RKO (cell line): Measurements from ENCODE around the gene GJD3.
A peak's percentile ranks its signal among the peaks of the same experiment; 100 is the strongest.

Source experiments
- DNase-seq: peaks from one replicate; pipeline ENCODE4 v3.0.0-alpha.2; 2016; ENCODE audit warnings: low spot score

The GJD3 gene

DNA sequence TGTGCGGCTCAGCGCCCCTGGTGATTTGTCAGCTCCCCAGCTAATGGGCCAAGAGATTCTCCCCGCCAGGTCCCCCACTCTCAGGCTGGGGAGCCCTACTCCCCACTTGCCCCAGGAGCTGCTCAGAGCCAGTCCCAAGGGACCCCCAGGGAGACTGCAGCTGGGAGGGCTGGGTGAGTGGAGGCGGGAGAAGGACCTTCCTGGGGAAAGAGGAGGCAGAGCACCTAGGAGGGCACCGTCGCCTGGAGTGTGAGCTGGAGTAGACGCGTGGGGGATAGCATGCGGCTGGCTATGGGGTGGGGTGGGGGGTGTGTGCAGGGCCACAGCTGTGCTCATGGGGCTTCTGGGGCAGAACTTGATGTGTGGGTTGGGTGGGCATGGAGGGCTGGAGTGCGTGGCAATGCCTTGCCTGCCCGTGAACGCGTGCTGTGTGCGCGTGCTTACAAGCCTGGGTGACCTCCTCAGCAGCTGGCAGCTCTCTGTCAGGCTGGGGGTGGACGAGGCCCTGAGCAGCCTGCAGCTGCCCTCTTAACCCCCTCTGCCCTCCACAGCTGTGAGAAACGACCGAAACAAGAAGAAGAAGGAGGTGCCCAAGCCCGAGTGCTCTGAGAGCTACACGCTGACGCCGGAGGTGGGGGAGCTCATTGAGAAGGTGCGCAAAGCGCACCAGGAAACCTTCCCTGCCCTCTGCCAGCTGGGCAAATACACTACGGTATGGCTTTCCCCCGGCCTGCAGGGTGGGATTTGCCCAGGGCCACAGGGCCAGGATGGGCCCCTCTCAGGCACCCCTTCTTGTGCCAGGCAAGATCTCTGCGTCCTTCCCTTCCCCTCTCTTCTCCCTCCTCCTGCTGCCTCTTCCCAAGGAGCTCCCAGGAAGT, 12.9 kb downstream of the GJD3 start:
- DNase-seq = no peak

DNA sequence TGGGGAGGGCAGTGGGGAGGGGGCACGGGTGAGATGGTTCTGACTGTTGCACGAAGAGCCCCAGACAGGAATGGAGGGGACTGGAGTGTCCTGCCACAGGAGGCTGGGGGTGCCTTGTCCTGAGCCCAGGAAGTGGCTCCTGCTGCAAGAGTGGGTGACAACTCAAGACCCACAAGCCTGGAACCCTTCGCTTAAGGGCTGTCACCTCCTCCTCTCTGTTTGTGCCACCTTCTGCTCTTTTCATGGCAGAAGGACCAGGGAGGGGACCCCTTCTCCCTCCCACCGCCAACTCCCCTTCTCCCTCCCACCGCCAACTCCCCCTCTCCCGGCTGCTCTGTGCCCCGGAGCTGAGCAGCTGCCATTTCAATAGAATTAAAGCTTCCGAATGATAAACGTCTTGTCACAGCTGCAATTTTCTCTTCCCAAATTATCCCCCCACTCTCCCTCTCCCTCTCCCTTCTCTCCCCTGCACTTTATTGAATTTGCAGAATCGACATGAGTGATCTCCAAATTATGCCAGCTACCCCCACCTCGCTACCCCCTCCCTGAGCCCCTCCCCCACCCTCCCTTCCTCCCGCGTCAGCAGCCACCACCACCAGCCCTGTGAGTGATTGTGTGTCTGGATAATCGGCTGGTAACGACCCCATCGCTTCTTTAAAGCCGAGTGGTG, 13.7 kb downstream of the GJD3 start:
- no peak for DNase-seq

DNA sequence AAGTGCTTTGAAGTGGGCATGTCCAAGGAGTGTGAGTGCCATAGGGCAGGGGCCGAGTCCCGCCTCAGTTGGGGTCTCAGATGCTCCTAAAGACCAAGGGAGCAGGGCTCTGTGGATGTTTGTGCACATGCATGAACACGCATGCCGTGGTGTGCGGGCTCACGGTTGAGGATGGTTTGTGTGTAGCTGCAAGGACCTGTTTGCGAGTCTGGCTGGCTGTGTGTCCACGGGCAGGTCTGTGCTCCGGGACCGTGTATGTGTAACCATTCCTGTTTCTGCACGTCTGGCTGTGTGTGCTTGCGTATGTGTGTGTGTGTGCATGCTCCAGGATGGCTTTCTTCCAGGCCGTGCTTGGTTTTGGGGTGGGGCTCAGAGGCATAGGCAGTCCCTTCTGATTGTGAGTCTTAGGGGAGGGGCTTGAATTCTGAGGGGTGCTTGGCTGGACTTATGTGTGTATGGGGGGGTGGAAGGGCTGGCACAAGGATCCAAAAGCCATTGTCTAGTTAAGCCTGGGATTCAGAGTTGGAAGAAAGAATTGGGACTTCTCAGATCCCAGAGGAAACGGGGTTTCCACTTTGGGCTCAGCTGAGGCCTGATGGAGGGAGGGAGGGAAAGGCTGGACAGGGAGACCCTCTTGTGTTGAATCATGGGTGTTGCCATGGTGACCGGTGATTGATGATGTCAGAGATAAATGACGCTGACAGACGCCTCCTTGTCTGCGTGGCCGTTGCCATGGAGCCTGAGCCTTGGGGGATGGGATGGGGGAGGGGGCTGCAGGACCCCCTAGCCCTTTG, 14.4 kb downstream of the GJD3 start:
- DNase-seq = no peak

DNA sequence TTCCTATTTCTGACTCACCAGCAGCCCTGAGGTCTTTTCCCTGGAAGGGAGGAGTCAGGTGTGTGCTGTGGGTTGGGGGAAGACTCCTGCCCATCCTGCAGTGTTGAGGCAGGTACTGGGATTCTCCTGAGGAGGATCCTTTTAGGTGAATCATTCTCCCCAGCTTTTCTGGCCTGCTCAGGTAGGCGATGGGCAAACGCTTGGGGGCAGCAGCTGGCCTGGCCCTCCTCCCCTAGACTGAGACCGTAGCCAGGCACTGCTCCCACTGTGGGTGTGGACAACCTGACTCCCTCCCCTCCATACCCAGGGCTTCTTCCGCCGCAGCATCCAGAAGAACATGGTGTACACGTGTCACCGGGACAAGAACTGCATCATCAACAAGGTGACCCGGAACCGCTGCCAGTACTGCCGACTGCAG, 15.1 kb downstream of the GJD3 start:
- DNase-seq = no peak

DNA sequence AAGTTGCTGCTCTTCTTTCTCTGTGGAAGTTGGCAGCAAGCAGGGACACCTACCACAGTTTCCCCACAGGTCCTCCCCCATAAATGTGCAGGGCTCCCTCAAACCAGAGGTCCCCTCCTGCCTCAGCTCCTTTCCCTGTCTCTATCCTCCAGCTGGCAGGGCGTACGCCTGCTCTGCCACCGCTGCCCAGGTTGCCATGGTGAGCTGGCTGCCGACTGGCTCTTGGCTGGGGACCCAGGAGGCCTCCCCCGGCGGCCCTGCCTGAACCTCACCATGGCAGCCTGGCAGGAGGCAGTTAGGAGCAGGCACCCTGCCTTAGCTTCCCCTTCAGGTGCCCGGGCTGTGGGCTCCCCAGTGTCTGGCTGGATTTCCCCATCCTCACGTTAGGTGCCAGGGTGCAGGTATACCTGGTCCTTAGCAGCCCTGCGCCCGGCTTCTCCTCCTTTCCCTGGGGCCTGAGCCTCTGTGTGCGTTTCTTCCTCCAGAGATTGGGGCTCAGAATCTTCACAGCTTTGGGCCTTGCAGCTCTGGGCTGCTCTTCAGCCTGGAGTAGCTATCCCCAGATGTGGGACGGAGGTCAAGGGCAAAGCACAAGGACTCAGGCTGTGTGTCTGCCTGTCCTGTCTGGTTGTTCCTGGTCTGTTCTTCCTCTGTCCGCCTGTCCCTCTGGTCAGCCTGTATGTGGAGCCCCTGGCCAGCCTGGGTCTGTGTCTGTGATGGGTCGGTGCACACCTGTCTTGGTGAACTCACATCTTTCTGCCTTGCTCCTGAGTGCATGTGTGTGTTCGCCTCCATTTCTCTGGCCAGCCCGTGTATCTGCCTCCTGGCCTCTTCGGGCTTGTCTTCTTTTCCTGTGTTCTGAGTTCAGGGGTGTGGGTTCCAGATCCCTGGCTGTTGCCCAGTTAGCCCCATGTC, 15.7 kb downstream of the GJD3 start:
- no peak for DNase-seq

DNA sequence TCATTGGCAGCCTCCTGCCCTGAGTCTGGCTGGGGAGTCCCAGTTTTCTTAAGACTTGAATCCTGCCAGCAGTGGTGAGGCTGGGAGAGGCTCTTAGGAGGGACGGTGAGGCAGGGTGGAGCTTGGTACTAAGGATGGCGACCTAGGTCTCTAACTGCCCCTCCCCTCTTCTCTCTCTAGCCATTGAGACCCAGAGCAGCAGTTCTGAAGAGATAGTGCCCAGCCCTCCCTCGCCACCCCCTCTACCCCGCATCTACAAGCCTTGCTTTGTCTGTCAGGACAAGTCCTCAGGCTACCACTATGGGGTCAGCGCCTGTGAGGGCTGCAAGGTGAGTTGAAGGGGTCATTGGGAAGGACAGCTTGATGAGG, 16.4 kb downstream of the GJD3 start:
- no peak for DNase-seq

DNA sequence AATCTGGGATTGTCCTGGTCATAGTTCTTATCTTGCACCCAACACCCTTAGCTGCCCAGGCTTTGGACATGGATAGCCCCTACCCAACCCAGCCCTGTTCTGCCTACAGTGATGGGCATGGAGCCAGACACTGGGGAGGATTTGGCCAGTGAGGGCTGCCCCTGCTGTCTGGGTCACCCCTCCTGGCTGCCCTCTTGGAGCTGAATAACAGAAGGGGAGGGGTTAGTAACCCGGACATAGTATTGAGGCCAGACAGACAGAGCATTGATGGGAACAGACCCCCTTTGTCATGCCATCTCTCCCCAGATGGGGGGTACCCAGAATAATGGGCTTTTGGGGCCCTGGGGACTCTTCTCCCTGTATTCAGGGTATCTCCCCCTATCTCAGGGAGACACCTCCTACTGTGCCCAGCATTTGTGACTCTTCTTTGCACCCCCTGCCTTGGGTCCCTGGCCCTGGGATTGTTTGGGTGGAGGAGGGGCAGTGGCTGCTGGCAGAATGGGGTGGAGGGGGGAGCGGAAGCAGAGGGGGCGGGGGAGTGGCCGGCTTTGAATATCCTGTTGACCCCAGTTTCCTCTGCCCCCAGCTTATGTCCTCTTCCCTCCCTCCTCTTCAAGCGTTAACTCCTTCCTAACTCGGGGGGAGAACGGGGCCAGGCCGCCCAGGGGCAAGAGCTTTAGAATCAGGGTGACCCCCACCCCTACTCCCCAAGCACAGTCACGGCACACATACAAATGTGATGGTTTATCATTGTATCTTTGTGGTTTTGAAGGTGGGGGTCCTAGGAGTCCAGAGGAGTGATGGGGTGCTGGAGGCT, 17.0 kb downstream of the GJD3 start:
- no peak for DNase-seq

DNA sequence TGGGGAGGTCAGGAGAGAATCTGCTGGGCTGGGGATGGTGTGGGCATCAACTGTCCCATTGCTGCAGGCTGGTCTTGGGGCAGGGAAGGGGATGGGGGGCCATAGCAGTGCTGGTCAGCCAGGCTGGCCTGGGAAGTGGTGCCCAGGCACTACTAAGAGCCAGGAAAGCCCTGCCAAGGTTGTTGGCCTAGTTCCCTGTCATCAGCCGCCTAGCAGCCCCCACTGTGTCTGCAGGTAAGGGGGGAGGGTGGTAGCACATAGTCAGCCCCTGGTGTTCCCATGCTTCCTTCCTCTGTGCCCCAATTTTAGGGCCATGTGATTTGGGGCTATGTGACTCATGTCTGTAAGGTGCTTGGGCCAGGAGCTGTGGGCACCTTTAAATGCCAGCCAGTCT, 17.8 kb downstream of the GJD3 start:
- DNase-seq = no peak

DNA sequence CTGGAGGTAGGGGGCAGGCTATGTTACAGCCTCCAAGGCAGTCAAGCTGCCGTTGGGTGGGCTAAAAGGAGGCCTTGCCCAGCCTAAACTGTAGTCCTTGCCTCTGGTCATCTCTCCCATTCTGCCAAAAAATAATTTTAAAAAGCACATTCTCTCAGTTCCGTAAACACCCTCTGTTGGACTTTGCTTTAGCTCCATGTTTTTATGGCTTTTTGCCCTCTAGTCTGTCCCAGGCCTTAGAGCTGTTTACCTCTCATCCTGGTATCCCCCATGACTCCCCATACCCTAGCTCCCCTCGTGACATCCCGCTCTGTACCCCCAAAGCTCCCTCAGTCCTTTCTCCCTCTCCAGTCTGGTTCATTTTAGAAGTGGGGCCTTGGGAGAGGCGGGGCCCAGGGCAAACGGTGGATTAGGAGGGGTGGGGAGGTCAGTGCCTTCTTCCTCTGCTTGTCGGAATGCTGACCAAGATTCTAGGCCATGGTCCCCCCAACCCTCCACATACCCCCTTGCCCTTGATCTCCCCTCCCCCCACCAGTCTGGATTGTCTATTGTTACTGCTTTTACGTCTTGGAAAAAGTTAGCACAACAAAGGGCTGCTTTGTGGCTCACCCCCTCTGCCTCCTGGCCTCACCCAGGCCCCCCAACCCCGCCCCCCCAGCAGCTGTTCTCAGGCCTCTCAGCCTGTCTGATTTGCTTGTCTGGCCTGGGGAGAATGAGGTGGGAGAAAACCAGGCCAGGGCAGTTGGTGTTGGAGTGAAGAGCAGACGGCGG, 18.4 kb downstream of the GJD3 start:
- DNase-seq = no peak

DNA sequence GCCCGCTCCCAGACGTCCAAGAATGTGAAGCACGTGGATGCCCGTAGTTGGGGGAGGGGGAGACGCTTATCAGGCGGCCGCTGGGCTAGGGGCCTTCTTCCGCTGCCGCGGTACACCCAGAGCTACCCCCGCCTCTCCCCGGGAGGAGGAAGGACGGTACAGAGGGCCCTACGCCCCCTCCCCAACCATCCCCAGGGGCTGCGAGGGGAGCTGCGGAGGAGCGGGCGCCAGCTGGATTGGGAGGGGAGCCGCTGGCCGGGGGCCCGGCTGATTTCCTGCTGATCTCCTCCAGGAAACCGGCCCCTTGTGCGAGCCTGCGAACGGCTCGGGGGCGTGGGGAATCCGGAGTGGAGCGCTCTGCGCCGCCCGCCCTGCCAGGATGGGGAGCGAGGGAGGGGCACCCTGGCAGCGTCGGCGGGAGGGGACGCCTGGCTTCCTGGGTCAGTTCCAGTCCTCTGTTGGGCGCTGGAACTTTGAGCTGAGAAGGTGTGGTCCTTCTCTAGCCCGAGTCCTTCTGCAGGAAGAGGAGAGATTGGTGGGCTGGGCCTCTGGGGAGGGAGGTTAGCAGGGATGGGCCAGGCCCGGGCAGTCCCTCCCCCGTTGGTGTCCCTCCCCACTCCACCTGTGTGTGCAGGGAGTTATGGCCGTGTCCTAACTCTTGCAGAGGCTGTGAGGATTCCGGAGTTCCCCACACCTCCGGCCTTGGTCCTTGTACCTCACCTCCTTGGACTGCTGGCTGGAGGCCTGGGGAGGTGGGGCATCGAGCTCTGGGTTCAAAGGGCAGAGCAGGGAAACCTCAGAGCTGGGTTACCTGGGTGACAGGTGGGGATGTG, 19.2 kb downstream of the GJD3 start:
- DNase-seq = no peak

DNA sequence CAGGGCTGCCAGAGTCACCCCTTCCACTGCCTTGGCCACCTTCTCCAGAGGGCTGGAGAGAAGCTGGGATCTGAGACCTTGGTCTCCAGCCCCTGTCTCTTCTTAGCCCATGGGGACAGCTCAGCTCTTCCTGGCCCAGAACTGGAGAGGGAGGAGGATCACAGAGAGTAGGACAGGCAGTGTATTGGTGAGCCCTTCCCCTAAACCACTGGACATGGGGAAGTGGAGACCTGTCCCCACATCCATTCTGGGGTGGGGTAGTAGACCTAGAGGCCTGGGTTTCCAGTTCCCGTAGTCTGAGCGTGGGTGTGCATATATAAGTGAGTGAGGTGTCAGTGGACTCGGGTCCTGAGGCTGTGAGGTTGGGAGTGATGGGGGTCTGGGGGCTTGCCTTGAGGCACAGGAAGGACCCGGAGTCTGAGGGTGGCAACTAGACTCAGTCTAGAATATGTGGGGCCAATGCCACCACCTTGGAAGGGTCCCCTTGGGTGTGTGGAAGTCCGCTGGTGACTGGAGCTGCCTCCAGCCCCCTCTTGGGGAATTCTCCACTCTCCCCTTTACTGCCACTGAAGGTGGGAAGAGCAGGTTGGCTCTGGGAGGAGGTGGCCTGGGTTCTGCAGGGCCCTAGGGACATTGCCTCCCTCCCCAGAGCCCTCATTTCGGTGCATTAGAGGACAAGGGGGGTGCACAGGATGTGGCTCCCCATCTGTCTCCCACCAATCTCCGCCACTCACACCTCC, 19.9 kb downstream of the GJD3 start:
- no peak for DNase-seq

DNA sequence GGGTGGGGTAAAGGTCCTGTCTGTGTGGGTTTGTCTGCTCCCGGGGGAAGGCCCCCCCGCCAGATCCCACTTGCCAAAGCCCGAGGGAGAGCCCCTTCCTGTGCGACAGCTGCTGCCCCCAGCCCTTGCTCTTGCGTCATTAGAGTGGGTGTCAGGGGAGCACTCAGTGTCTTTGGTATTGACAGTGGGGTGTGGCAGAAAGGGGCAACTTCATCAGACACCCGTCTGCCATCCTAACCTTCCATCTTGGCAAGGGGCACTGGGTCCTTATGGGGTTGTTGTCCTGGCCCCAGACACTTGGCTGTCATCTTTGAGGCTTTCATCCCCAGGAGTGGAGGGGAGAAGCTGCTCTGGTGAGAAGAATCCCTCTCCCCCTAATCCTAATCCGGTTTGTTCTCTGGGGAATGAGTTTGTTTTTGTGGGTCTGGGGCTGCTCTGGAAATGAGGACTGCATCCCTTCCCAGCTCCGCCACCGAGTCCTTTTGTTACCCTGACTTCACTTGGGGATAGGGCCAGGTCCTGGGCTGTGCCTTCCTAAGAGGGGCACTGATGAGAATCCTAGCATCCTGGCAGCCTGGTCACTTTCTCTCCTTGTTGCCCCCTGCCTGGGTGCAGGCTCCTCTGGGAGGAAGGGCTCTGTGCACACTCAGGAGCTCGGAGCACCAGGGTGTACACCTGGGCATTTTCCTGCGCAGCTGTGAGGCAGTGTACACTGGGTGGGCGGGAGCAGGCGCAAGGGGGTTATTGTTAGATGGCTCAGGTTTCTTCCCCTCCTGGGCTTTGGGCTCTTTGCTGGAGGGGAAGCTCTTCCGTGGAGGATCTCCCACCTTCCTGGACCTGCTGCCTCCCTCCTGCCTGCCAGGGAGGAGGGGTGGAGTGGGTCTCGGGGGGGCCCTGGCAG, 21.1 kb downstream of the GJD3 start:
- DNase-seq = no peak

DNA sequence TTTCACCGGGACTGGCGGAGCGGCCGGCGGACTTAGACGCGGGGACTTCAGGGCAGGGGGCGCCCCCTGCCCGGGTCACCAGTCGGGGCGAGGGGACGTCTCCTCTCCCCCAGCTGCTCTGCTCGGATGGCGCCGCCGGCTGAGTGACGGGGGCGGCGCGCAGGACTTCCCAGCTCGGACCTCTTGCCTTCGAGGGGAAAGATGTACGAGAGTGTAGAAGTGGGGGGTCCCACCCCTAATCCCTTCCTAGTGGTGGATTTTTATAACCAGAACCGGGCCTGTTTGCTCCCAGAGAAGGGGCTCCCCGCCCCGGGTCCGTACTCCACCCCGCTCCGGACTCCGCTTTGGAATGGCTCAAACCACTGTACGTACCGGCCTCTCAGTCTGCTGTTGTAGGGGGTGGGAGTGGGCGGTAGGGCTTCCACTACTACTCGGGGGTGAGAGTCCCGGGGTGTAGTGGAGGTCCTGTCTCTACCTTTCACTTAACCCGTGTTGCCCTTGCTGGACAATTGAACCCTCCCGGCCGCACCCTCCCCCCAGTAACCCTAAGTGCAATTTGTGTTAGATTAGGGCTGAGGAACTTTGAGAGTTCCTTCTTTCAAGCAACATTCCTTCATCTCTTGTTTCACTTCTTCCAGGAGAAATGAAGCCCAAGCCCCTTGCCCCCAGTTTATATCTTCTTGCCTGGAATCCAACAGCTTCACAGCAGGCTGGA, 21.9 kb downstream of the GJD3 start:
- no peak for DNase-seq

DNA sequence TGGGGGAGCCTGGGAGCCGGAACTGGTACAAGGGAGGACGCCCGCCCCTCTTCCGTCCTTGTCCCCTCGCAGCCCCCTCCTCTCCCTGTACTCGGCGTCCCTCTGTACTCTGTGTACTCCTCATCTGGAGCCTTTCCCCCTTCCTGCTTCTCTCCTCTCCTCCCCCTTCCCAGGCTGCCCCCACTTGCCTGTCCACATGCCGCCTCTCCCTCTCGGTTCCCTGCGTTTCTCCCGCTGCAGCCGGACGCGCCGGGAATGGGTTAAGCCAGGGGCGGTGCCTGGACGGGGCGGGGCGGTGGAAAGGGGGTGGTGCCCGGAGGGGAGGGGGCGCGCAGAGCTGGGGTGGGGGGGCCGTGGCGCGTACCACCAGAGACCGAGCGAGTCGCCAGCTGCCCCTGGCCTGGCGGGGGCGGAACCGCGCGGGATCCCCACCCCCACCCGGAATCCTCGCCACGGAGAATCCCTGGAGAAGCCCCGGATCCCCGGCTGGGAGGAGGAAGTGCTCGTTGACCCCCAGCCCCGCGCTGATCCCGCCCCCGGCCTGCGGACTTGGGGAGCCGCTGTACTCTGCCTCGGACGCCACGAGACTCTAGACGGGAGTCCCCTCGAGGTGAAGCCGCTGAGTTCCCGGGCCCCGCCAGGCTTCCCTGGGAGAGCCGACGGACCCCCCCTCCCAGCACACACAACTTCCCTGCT, 22.6 kb downstream of the GJD3 start:
- DNase-seq = peak; percentile 59

DNA sequence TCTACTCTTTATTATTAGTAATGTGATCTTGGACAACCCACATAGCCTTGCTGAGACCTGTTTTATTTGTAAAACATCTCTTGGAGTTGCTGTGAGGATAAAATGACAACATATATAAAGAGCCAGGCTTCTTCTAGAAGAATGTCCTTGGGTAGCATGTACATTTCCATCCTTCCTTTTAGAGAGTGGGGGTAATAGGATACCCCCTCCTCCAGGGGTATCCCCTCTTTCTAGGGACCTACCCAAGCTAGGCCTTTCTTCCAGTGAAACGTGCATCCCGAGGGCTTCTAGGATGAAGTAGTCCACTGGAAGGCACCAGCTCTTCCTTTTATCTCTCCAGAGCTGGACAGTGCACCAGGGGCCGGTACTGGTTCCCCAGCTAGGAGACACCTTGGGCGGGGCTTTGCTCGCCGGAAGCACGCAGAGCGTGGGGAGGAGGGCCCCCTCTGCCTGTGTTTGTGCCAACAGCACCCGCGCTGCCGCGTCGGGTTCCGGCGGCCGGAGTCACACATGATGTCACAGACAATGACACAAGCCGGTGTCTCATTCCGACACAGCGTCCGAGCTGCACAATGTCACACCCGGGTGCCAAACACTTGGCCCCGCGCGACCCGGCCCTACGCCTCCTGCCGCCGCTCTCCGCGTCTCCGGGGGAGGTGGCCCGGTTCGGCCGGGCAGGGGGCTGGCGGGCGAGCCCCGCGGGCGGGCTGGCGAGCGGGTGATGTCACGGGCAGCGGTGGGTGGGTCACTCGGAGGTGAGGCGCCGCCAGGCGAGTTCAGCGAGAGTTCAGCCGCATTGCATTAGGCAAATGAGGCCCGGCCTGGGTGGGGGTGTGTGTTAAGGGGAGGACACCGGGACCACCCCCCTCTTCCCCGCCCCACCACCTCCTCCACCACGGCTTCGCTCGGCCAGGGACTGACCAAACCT, 23.4 kb downstream of the GJD3 start:
- peak; percentile 92 for DNase-seq
